ENCODE measurements around the gene ID1.
"Not testable (repeated sequence)": the region's sequence is repeated elsewhere in the genome, so short reads cannot be mapped to it uniquely, and the experiment has no call there.

DNA sequence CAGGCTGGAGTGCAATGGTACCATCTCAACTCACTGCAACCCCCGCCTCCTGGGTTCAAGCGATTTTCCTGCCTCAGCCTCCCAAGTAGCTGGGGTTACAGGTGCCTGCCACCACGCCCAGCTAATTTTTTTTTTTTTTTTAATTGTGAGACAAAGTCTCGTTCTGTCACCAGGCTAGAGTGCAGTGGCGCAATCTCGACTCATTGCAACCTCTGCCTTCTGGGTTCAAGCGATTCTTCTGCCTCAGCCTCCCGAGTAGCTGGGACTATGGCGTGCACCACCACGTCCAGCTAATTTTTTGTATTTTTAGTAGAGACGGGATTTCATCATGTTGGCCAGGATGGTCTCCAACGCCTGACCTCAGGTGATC, 7.2 kb downstream of the ID1 start:
- TF ChIP-seq, protein P1, sequence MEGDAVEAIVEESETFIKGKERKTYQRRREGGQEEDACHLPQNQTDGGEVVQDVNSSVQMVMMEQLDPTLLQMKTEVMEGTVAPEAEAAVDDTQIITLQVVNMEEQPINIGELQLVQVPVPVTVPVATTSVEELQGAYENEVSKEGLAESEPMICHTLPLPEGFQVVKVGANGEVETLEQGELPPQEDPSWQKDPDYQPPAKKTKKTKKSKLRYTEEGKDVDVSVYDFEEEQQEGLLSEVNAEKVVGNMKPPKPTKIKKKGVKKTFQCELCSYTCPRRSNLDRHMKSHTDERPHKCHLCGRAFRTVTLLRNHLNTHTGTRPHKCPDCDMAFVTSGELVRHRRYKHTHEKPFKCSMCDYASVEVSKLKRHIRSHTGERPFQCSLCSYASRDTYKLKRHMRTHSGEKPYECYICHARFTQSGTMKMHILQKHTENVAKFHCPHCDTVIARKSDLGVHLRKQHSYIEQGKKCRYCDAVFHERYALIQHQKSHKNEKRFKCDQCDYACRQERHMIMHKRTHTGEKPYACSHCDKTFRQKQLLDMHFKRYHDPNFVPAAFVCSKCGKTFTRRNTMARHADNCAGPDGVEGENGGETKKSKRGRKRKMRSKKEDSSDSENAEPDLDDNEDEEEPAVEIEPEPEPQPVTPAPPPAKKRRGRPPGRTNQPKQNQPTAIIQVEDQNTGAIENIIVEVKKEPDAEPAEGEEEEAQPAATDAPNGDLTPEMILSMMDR (IDR thresholded peaks at IDR 0.05 in 8 of 11, conservative IDR thresholded peaks at IDR 0.05 in 3 of 11), result not testable (repeated sequence)
- TF ChIP-seq POLR2AphosphoS5, POLR2A (IDR thresholded peaks at IDR 0.05): not testable (repeated sequence)
